Smooth muscle cell of the brain vasculature (primary cell): ENCODE results near the gene TLE4.
"Not testable (repeated sequence)": the region's sequence is repeated elsewhere in the genome, so short reads cannot be mapped to it uniquely, and the experiment has no call there.

Experiments
- DNase-seq: peaks from one replicate; pipeline ENCODE4 v3.0.0-alpha.2; 2012; ENCODE audit warnings: low read depth, low spot score

Gene TLE4

DNA sequence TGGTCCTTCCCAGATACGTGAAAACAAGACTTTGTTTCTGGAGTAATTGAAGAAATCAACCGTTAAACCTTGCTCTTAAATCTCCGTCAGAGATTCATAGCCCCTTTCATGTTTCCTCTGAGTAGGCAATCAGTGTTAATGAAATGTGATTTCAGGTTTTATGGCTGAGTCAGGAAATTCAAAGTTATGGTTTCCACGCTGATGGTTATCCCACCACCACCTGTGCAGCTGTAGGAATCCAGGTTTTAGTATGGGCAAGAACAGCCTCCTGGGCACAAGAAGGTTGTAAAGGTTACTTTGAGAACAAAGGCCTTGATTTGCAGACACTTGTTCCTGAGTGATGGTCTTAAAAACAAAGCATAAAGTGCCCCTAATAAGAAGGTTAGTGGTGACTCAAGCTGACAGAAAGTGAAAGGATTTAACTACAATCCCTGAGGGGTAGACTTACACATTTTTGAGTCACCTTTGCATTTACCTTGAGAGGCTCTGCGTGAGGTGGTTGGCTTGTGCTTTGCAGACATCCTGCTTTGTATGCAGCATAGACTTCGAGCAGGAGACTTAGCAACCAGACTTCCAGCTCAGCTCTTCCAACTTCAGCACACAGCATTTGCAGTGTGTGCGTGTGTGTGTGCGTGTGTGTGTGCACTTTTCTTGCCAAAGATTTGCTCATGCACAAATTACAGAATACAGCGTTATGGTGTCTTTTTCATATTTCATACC lies 159.6 kb downstream of the TLE4 start:
- no peak for DNase-seq

DNA sequence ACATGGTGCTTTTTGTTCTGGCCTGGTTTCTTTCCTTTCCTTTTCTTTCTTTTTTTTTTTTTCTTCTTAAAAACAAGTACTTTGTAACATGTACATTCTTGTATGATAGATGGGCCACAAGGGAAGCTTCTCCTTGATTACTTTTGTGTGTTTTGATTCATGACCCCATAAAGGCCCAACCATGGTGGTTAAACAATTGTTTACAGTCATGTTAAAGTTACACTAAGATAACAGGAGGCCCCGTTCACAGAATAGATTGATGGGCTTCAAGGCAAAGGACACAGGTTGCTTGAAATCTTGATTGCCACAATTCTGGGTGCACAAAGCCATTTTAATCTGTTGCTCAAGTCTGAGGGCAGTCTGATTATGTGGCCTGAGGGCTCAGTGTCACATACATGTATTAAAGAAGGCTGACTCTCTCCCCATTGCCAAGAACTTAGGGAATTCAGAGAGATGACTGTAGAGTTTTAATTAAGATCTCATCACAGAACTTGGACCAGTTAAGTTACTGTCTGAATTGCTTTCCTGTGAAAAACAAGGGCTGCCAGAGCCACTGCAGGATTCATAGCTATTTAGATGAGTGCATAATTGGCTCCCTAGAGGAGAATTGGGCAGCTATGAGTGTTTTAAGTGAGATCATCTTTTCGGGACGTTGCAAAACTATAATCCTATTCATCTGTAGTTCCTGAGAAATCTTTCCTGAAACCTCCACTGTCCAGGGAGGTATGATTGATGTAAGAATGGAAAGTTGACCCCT lies 163.4 kb downstream of the TLE4 start:
- no peak for DNase-seq

DNA sequence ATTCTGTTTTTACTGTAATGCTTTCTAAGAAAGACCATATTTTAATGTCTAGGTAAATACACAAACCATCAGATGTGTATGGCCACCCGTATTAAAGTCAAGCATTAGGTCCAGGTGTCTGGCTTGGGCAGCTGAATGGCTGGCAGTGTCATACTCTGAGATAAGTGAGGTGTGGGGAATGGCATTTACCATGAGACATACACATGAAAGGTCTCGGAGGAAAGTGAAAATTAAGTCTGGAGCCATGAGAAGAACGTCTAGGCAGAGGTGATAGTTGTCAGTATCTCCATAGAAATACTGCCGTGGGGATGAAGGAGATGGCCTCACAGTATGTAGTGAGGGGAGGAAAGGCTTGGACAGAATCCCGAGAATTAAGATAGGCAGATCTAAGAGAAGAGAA lies 164.3 kb downstream of the TLE4 start:
- DNase-seq: no peak

DNA sequence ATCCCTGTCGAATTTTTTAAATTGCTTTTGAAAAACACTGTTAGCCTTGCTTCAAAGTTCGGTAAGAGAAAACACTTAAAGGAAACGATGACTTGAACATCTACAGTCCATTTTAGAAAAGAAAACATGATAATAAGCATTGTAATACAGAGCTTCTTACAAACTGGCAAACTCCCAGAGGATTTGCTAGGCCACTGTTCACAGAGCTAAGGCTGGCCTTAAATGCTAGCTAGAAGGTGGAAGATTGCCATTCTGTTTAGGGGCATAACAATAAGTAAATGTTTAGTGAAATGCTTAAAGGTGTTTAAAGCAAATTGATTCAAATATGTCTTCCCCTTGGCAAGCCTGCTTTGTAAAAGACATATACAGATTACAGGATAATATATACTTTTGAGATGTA lies 169.6 kb downstream of the TLE4 start:
- DNase-seq: no peak

DNA sequence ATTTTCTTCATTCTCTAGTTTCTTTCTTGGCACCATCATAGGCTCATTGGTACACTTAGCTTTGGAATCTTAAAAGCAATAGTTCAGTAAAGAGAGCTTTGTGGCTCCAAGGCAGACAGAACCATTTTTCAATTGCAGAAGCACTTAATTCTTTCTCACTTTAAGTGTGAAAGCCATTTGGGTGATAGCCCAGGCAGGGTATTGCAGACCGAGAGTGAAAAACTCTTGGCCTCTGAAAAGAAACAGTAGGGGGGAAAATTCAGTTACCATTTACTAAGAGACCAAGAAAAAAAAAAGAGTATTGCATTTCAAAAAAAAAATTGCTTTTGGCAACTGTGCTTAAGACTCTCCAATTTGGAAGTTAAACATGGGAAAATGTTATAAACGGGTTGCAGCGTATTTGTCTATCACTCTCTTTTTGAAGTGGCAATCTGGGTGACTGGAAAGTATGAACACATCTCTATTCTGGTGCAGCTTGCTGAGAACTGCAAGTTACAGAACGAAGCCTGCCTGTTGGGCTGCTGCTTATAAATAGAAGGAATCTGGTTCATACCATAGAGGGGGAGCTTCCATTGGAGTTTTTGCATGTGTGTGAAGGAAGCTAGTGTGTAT lies 170.5 kb downstream of the TLE4 start:
- DNase-seq: no peak

DNA sequence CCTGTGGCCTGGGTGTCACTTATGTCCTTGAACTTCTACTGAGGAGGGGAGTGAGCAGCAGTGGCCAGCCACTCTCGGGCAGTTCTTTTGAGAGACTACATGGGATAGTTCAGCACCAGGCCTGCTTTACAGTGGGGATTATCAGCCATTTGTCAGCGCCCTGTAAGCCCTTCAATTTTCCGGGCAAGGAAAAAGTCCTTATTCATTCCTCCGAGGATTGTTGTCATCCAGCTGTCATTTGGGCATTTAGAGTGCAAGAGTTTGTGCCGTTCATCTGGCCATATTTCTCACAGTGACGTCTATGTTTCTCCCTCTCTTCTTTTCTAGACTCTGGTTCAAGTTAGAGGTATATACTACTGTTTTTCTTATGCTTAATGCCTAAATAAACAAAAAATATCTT lies 172.8 kb downstream of the TLE4 start:
- no peak for DNase-seq

DNA sequence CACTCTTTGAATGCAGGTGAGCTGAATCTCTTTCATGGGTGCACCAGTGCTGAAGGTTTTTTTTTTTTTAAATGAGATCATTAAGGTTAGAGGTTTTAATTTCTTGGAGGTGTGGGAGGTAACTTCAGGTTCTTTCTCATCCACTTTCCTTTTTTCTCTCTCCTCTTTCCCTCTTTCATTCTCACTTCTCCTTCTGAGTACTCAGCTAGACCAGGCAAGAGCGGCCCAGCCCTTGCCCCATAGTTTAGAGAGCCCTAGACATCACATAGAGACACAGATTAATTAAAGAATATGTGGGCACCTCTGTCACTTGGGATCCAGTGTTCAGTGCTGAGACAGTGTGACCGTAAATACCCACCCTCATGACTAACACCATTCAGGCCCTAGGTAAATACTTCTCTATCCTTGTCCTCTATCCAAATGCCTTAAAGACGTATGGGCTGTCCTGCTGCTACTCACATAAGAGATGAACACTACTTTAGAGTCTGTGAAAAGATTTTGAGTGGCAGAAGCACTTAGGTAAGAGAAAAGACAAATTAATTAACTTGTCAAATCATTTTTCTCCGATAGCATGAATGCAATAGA lies 174.1 kb downstream of the TLE4 start:
- no peak for DNase-seq

DNA sequence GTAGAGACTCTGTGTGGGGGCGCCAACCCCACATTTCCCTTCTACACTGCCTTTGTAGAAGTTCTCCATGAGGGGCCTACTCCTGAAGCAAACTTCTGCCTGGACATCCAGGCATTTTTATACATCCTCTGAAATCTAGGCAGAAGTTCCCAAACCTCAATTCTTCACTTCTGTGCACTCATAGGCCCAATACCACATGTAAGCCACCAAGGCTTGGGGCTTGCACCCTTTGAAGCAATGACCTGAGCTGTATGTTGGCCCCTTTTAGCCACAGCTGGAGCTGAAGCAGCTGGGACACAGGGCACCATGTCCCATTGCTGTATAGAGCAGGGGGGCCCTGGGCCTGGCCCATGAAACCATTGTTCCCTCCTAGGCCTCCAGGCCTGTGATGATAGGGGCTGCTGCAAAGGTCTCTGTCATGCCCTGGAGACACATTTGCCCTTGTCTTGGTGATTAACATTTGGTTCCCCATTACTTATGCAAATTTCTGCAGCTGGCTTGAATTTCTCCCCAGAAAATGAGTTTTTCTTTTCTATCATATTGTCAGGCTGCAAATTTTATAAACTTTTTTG lies 180.2 kb downstream of the TLE4 start:
- not testable (repeated sequence) for DNase-seq

DNA sequence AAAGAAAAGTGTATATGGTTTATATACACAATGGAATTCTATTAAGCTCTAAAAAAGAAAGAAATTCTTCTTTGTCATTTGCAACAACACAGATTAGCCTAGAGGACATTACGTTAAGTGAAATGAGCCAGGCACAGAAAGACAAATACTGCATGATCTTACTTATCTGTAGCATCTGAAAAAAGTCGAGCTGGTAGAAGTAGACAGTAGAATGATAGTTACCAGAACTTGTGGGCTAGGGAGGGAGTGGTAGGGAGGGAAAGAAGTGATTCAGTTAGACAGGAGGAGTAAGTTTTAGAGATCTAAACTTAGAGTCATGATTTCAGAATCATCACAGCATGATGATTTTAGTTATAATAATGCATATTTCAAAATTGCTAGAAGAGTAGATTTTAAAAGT lies 184.6 kb downstream of the TLE4 start:
- DNase-seq: no peak

DNA sequence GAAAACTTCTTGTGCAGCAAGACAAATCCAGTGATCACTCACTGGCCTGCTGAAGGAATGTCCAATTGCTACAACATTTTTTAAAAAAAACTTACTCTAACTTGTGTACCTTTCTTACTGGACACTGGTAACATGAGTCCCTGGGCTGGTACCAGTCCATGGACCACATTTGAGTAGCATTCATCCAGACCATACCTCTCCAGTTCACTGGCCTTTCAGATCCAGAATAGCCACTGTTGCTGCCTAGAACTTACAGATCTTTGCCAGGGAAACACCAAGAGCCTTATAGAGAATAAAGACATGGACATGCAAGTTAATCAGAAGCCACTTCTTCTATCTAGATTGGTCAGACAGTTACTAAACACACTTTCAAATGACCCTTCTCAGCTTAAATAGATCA lies 185.3 kb downstream of the TLE4 start:
- no peak for DNase-seq

DNA sequence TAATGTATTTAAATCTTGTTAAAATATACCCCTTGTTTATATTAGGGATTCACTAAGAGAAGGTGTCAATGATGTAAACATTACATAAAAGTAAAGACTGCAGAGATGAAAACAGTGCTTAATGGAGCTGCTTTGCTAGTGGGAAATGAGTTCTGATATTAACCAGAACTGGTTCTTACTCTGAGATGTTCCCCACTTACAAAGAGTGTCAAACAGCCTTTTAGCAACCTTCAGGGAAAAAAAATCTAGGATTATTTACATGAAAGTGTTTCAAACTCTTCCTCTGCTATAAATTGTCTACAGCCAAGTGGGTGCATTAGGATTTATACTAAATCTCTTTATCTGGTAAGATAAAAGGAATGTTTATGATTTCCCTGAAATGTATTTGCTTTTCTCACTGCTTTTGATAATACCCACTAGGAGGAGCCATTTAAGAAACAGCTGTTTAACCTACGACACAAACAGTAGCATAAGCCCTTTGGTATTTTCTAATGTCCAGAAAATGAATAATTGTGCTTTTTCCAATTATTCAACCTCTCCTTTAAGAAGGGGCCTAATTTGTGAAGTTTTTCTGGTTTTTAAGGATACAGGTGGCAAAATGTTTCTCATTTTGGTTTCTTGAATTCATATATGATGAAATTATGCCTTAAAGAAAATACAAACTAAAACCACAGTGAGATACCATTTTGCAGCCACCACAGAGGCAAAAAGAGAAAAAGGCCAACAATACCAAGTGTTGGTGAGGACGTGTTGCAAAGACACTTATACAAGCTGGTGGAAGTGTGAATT lies 186.3 kb downstream of the TLE4 start:
- DNase-seq: no peak

DNA sequence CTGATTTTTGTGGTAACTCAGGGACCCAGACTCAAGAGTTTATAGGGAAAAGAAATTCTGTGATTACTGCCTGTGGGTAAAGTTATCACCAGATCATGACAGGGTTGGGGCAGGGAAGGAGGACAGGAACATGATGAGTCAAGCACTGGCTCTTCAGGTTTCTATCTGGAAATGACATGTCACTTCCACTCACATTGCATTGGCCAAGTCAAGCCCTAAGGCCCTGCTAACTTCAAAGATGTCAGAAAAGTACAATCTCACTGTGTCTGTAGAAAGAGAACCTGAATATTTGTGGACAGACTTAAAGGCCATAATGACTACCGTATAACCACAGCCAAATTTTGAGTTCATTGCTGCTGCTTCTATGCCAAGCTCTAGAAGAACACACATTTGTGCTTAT lies 187.7 kb downstream of the TLE4 start:
- DNase-seq: no peak

DNA sequence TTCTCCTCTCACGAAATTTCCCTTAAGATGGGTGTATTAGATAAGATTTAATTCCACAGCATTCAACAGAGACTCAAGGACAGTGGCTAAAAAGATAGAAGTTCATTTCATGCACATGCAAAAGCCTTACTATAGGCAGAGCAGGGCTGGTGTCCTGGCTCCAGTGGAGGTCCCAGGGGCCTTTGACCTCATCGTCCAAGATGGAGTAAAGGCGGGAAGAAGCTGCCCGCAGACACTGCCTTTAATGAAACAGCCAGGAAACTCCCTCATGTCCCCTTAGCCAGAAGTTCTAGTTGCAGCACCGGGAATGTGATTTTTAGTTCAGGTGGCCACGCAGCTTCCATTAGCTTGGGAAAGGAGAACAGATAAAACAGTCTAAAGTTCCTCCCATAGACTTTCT lies 190.3 kb downstream of the TLE4 start:
- DNase-seq: no peak

DNA sequence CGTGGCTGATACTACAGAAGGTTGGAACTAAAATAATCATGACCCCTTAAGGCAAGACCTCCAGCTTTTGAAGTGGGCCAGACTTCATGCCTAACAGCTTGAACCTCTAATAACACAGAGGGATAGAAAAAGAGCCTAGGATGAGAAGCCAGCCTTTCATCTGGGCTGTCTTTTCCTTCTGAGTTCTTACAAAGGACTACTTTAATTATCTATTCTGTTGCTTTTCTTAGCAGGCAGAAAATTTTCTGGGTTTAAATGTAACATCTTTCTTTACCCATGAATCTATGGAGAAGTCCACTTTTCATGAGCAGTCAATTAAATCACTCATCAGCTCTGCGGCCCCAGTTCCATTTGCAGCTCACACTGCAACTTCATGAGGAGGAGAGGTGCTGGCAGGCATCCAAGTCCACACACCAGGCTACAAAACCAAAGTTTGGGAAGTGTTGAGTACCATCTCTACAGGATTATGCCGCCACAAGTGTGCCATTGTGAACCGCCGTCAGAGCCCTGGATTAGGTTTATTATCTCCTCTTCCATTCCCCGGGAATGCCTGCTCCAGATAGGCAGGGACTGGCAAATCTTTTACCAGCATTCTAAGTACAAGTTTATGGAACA lies 192.0 kb downstream of the TLE4 start:
- no peak for DNase-seq

DNA sequence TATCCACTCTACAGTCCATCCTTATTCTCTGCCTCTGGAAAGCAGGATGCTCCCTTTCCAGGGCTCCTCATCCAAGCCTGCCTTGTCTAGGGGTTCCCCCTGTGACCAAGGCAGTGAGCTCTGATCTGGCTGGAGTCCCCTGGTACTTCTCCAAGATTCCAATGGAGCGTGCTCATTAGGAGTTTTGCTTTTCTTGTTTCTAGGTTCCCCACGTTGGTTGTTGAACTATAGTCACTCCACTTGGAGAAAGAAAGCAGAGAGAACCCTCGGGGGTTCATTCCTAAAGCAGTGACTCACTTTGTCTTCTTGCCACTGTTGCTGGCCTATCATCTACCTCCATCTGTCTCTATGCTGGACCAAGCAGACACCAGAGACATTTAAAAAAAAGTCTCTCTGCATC lies 192.6 kb downstream of the TLE4 start:
- DNase-seq: peak; percentile 91

DNA sequence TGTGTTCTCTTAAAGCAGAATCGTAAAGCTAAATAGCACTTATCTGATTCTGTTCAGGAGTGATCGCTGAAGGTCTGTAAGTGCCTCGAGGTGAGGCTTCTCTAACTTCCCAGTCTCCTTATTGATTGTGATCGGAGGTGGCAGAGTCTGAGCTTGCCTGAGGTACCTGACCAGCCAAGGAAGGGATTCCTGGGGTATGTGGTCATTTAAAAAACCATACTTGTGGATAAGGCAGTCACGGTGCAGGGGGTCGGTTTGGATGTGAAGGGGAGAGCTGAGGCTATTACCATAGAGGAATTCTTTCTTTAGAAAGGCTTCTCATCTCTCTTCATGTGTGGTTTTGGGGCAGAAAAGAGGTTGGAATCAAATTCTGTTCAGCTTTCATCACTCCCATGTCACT lies 193.7 kb downstream of the TLE4 start:
- no peak for DNase-seq

DNA sequence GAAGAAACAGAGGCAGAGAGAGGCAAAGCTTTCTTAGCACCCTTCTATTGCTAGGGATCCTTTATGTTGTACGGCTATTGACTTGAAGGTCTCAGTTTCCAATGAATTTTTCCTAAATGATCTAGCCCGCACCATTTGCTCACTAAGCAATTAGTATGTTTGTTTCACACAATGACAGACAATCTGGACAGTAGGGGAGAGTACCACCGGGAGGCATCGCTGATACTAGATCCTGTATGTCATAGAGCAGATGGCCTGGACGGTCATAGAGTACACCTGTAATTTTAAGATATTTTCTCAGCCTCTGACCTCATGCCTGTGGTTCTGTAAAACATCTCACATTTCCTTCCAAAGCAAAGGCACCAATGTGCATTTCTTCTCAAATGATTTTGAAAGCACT lies 194.3 kb downstream of the TLE4 start:
- DNase-seq: no peak

DNA sequence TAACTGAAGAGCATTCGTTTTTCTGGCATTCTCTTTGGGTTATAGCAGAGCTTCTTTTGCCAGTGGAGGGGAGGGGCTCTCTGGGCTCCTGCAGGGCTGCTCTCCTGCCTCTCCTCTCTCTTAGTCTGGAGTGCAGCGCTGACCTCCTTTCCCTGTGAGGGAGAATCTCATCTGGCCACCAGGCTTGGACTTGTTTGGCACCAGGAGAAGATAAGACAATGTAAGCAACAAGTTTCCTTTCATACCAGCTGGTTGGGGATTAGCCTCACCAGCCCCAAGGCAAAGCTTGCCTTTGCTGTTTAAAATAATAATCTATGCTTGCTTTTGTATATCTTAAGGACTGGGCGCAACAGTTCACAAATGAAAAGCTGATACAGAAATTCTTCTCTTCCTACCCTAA lies 196.4 kb downstream of the TLE4 start:
- DNase-seq: no peak

DNA sequence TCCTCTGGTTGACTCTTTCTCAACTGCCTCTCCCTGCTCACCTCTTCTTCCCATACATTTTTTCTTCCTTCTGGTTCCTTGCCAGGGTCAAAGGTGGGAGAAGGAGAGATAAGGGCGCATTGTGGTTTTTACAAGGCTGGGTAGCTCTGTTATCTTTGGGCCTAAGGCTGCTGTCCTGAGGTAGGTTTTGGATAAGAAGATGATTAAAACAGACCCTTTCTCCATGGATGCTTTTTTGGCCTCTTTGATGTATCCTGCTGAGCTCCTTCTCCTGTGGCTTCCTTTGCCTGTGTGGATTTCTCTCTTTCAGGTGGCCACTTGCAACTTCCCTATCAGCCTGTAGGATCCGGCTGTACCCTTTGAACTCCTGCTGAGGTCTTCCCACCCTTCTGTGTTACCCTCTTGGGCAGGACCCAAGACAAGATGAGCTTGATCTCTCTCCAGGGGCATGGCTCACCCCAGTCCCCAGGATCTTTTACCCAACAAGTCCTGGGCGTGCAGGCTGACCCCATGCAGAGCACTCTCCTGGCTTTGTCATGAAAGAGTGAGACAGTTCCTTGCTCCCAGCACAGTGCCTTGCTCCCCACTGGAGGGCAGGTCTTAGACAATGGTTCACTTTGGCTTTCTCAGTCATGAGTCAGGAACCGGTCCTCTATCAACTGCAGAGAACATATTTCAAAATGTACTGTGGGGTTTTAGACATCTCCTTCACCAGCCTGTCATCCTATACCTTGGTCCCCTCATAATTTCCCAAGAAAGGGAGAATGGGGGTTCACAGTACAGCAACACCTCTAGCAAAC lies 197.9 kb downstream of the TLE4 start:
- no peak for DNase-seq

DNA sequence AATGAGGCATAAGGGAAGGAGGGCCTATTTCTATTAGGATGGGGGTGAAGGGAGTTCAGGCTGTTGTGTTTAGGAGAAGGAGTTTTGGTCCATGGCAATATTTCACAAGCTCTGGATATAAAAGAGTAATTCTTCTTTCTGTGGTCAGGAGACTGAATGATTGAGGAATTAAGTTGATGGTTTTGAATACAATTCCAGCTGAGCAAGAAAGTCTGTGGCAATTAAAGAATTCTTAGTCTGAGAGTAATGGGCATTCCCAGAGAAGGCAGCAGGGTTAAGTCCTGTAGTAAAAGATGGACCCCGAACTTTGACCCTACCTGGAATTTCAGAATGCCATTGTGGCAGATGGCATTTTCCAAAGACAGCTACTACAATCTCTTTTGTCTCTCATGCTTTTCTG lies 202.6 kb downstream of the TLE4 start:
- no peak for DNase-seq
